ENCODE measurements around the gene USP31. TPM values are rescaled to one million over a fixed set of nuclear protein-coding genes. Genes with fewer than 3 reads are reported as not detected.

Gene USP31
- total and polyA plus RNA-seq, 2 of the 8 experiments (the other 6 are each of a cell fraction or from before 2014, with no cell fraction given), result 6.7 to 19.0 TPM

DNA sequence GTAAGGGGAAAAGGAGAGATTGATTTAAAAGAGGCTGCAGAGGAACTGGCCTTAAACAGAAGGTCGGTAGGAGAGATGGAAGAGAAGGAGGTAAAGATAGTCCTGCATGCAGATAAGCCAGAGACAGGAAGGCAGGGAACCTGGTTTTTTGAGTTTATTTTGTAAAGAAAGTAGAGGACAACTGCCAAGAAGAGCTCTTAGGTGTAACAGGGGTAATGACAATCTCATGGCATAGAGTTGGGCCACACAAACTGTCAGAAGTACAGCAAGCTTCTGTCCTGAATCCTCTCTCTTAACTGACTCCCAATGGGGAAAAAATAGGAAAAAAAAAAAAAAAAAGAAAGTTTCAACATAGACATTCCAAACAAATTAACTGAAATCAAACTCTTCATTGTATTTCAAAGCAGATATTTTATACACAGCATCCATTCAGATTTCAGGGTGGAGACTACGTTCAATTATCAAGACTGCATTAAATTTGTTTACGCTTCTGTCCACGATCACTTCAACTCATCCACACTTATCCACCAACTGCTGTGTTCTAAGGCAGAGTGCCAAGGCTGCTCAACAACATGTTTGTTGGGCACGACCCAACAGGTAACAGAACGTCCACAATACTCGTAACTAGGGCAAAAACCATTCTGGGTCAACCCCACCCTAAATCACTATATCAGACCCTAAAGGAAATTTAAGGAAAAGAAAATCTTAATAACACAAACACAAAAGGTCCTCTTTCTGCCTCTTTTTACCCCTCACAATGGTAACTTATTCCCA, 34.9 kb downstream of the USP31 start:
- no peak overlapping the region for H2AFZ ChIP-seq (ENCODE audit: low read length)
- H3K27me3 ChIP-seq (replicated peaks in 1 of 4; ENCODE audit: control insufficient read depth in 3 of 4, extremely low read depth in 1 of 4, insufficient read depth in 3 of 4, low read length in 3 of 4), result no peaks in the 10 kb centered on the region
- DNase-seq (ENCODE audit: low read depth in 1 of 2, low spot score in 2 of 2) (no peak), FAIRE-seq (no peak)
- no peak overlapping the region for H2BK5ac ChIP-seq (ENCODE audit: low read depth, low read length)
- H3K56ac ChIP-seq (replicated peaks; ENCODE audit: insufficient read length, low read depth, low read length), result no peak overlapping the region
- H4K20me1 ChIP-seq (replicated peaks in 1 of 2; ENCODE audit: control insufficient read depth in 1 of 2, insufficient read depth in 2 of 2, low read length in 2 of 2), result peaks cover 0 to 3% of the 10 kb centered on the region in 2 experiments
- H3K23ac ChIP-seq (ENCODE audit: insufficient read length), result no peak overlapping the region
- H3K4me3 ChIP-seq (ENCODE audit: extremely low read depth in 1 of 4, insufficient read depth in 2 of 4, low read depth in 3 of 4, low read length in 4 of 4), result no peak overlapping the region
- H3K9me3 ChIP-seq (ENCODE audit: insufficient read depth in 2 of 2, low read depth in 1 of 2, low read length in 1 of 2), result no peaks in the 10 kb centered on the region
- no peak overlapping the region for H2BK15ac ChIP-seq (ENCODE audit: low read length)
- H3K4ac ChIP-seq (replicated peaks; ENCODE audit: insufficient read length, low read depth, low read length), result no peak overlapping the region
- H2AK5ac ChIP-seq (ENCODE audit: low read depth, low read length), result no peak overlapping the region
- H3K4me2 ChIP-seq (ENCODE audit: insufficient read depth in 1 of 2, low read depth in 2 of 2, low read length in 2 of 2), result no peak overlapping the region
- peaks cover 4% of the 10 kb centered on the region for H3K79me1 ChIP-seq (ENCODE audit: low read depth, low read length)
- CTCF ChIA-PET (ENCODE audit: partially characterized antibody), result interaction anchor here (1.0 to 1.3 kb wide), 3 partner anchors 11 to 322 kb away, joined by 3 to 4 read pairs (median 3); no protein-coding TSS in a partner anchor
- POLR2A ChIA-PET (ENCODE audit: partially characterized antibody), result no interaction called here
- no peaks in the 10 kb centered on the region for H3K23me2 ChIP-seq (ENCODE audit: low read depth, low read length)
- no peak overlapping the region for H2BK120ac ChIP-seq (replicated peaks; ENCODE audit: low read depth, low read length)
- H3K79me2 ChIP-seq (ENCODE audit: control insufficient read depth in 1 of 2, insufficient read depth in 2 of 2, low read length in 2 of 2), result peaks cover 0 to 80% of the 10 kb centered on the region in 2 experiments; a peak in 2 of 4 replicates
- no peak overlapping the region for H2BK20ac ChIP-seq (ENCODE audit: low read length)
- H2BK12ac ChIP-seq (ENCODE audit: low read depth, low read length), result no peak overlapping the region
- no peaks in the 10 kb centered on the region; a peak in 1 of 8 replicates for H3K36me3 ChIP-seq (ENCODE audit: control insufficient read depth in 2 of 4, insufficient read depth in 4 of 4, low read length in 3 of 4)
- no peak overlapping the region for H3K18ac ChIP-seq (ENCODE audit: extremely low read depth, low read length)
- H3K4me1 ChIP-seq (replicated peaks in 1 of 4; ENCODE audit: control insufficient read depth in 3 of 4, insufficient read depth in 4 of 4, low read length in 3 of 4), result peaks cover 0 to 12% (median 3%) of the 10 kb centered on the region in 4 experiments; a peak in 2 of 7 replicates
- no peak overlapping the region for H4K8ac ChIP-seq (ENCODE audit: extremely low read depth, insufficient read depth, low read length)
- no peak overlapping the region for H3K9ac ChIP-seq (replicated peaks in 1 of 4; ENCODE audit: extremely low read depth in 1 of 4, low read depth in 3 of 4, low read length in 3 of 4)
- TF ChIP-seq RNF2 (IDR thresholded peaks at IDR 0.05; ENCODE audit: borderline replicate concordance, low read depth, low read length, missing control alignments, poor library complexity, severe bottlenecking), result no peak
- TF ChIP-seq KDM1A (IDR thresholded peaks at IDR 0.05; ENCODE audit: borderline replicate concordance, low read length), result no peak
- no peak for TF ChIP-seq TAF1 (IDR thresholded peaks at IDR 0.05; ENCODE audit: low read depth, low read length)
- no peak overlapping the region for H3K27ac ChIP-seq (ENCODE audit: low read depth, low read length)
- H3K14ac ChIP-seq (ENCODE audit: insufficient read length), result no peak overlapping the region
- WGBS, 2 experiments (ENCODE audit: extremely low coverage in 1 of 2, insufficient coverage in 1 of 2, insufficient read length in 1 of 2, insufficient replicate concordance in 2 of 2, low coverage in 1 of 2, low lambda C conversion rate in 2 of 2, missing lambda C conversion rate in 1 of 2), result 87% methylated on average over 7 of the region's 7 CpGs; no CpG with 5 or more reads in 1 of the 2 experiments
- no peak overlapping the region for H4K5ac ChIP-seq (ENCODE audit: insufficient read length, low read depth, low read length)
- H4K91ac ChIP-seq (replicated peaks; ENCODE audit: insufficient read length, low read length), result no peak overlapping the region
